Endothelial cell of umbilical vein (primary cell): ENCODE results near the gene DDR2. TPM values are rescaled to one million over a fixed set of nuclear protein-coding genes. Genes with fewer than 3 reads are reported as not detected.

Source experiments
- BruUV-seq: library from RNA; stranded (reverse); fragments of 400-500 nt; replicated peaks from 2 replicates; lab custom pipeline; 2021; lab: Mats Ljungman, UMichigan
- CTCF ChIA-PET: fragments of 300-600, 350-600 bp; sonication (Branson Sonifier 250); formaldehyde crosslinking; loops from one replicate; lab custom pipeline; 2021; ENCODE audit warnings: antibody characterized with exemption, inconsistent platforms; lab: Charles Lee
- POLR2A ChIA-PET: fragments of 300-600, 350-600 bp; sonication (Branson Sonifier 250); formaldehyde crosslinking; loops from one replicate; lab custom pipeline; 2021; ENCODE audit warnings: antibody characterized with exemption, inconsistent platforms; lab: Charles Lee
- DNase-seq: peaks from one replicate; pipeline ENCODE4 v3.0.0-alpha.2; 2011; ENCODE audit warnings: low read depth, low spot score
- FAIRE-seq: peaks from 2 replicates; lab custom pipeline; 2011; peaks lifted over from hg19 to GRCh38; lab: Jason Lieb, UNC
- H2AFZ ChIP-seq: 2 replicates; pipeline ENCODE4 v1.6.0; 2012; ENCODE audit warnings: low read depth, low read length, control low read depth, inconsistent platforms
- H3K27ac ChIP-seq: 2 replicates; pipeline ENCODE4 v1.5.1; 2011; ENCODE audit warnings: low read depth, mild to moderate bottlenecking, control low read depth, low read length, moderate library complexity; ENCODE audit not compliant: insufficient read depth
- H3K27me3 ChIP-seq, 2 experiments: 2 replicates each; pipeline versions ENCODE4 v1.6.0 to v1.6.1; 2011; ENCODE audit warnings: low read length in 2 of 2, mixed read lengths in 1 of 2; ENCODE audit not compliant: control insufficient read depth in 2 of 2, insufficient read depth in 2 of 2
- H3K36me3 ChIP-seq, 2 experiments: 2 replicates in 1 of 2; 3 replicates in 1 of 2; pipeline ENCODE4 v1.5.1; 2011; ENCODE audit warnings: low read length in 2 of 2, mild to moderate bottlenecking in 1 of 2, moderate library complexity in 1 of 2; ENCODE audit not compliant: control insufficient read depth in 2 of 2, insufficient read depth in 2 of 2; ENCODE audit errors: extremely low read depth in 1 of 2
- H3K4me1 ChIP-seq: 3 replicates; pipeline ENCODE4 v1.5.1; 2011; ENCODE audit warnings: mild to moderate bottlenecking, low read length; ENCODE audit not compliant: control insufficient read depth, insufficient read depth; ENCODE audit errors: extremely low read depth
- H3K4me2 ChIP-seq: 2 replicates; pipeline ENCODE4 v1.6.1; 2011; ENCODE audit warnings: low read length, control low read depth, mixed read lengths; ENCODE audit not compliant: insufficient read depth
- H3K4me3 ChIP-seq, 3 experiments: fragments of 200-600 bp in 1 of 3; sonication (generic), shearing (Covaris generic) in 1 of 3; replicated peaks in 1 of 3; 2 replicates each; pipeline ENCODE4 v1.5.1; 2011 to 2016; ENCODE audit warnings: control low read depth in 3 of 3, low read length in 3 of 3, mild to moderate bottlenecking in 2 of 3, inconsistent platforms in 1 of 3, low read depth in 1 of 3, moderate library complexity in 1 of 3; ENCODE audit not compliant: insufficient read depth in 1 of 3
- H3K79me2 ChIP-seq: 2 replicates; pipeline ENCODE4 v1.6.0; 2012; ENCODE audit warnings: low read length, inconsistent platforms; ENCODE audit not compliant: control insufficient read depth, insufficient read depth
- H3K9ac ChIP-seq: replicated peaks from 2 replicates; pipeline ENCODE3; 2011; ENCODE audit warnings: low read length, control low read depth; ENCODE audit not compliant: insufficient read depth; ENCODE audit errors: extremely low read depth
- H3K9me1 ChIP-seq: replicated peaks from 3 replicates; pipeline ENCODE4 v1.6.0; 2011; ENCODE audit warnings: mild to moderate bottlenecking, low read length; ENCODE audit not compliant: control insufficient read depth, insufficient read depth; ENCODE audit errors: extremely low read depth
- H3K9me3 ChIP-seq: replicated peaks from 2 replicates; pipeline ENCODE4 v1.5.1; 2012; ENCODE audit warnings: low read length, inconsistent platforms; ENCODE audit not compliant: control insufficient read depth, insufficient read depth
- H4K20me1 ChIP-seq: replicated peaks from 2 replicates; pipeline ENCODE3; 2011; ENCODE audit warnings: mild to moderate bottlenecking, low read length; ENCODE audit not compliant: control insufficient read depth, insufficient read depth; ENCODE audit errors: extremely low read depth
- EZH2 ChIP-seq: IDR thresholded peaks from 2 replicates; pipeline ENCODE4 v1.6.1; 2012; ENCODE audit warnings: borderline replicate concordance, low read depth, mild to moderate bottlenecking, moderate library complexity, low read length, inconsistent platforms; ENCODE audit not compliant: severe bottlenecking
- FOS ChIP-seq: IDR thresholded peaks from 2 replicates; pipeline ENCODE4 v1.6.1; 2011; ENCODE audit warnings: mild to moderate bottlenecking, low read length, moderate library complexity, borderline replicate concordance; ENCODE audit not compliant: insufficient read depth
- GATA2 ChIP-seq: IDR thresholded peaks from 2 replicates; pipeline ENCODE4 v1.7.0; 2011; ENCODE audit warnings: low read depth, mild to moderate bottlenecking, moderate library complexity, mixed read lengths, low read length; ENCODE audit not compliant: insufficient read length, insufficient read depth
- JUN ChIP-seq: IDR thresholded peaks from 2 replicates; pipeline ENCODE4 v1.6.1; 2011; ENCODE audit warnings: borderline replicate concordance, low read depth; ENCODE audit not compliant: insufficient read length, insufficient read depth
- MAX ChIP-seq: IDR thresholded peaks from 2 replicates; pipeline ENCODE4 v1.6.1; 2011; ENCODE audit not compliant: insufficient read depth, insufficient read length
- MYC ChIP-seq: IDR thresholded peaks from one replicate; pipeline ENCODE4 v1.6.1; 2011; ENCODE audit warnings: mild to moderate bottlenecking, low read depth, low read length
- POLR2A ChIP-seq: IDR thresholded peaks from 2 replicates; pipeline ENCODE4 v1.6.1; 2012; ENCODE audit warnings: low read depth, mild to moderate bottlenecking, control low read depth, low read length
- POLR2AphosphoS5 ChIP-seq: IDR thresholded peaks from 2 replicates; pipeline ENCODE4 v1.6.1; 2012; ENCODE audit warnings: low read depth, mild to moderate bottlenecking, control low read depth, low read length, moderate library complexity; ENCODE audit not compliant: insufficient read depth
- dilution Hi-C: fragments of 300-500 bp; cut with MboI; formaldehyde crosslinking; loops from one replicate; pipeline ENCODE4 v1.15.0; 2019; ENCODE audit warnings: low sequenced_read_pairs; ENCODE audit not compliant: extremely low pct_ligation_motif_present
- intact Hi-C: fragments of 100-400 bp; cut with micrococcal nuclease; formaldehyde crosslinking; loops from one replicate; pipeline ENCODE4 v1.10.0; 2022
- polyA plus RNA-seq, 4 experiments: library from polyadenylated mRNA; depleted of rRNA in 3 of 4; stranded (reverse) in 3 of 4; unstranded in 1 of 4; fragments of >200 nt; gene quantifications; 2 replicates each; pipeline versions ENCODE4 v1.2.1 to v1.2.3, GENCODE V29; 2011 to 2012; ENCODE audit warnings: missing spikeins in 1 of 4
- total RNA-seq: library from RNA; stranded (reverse); gene quantifications from 2 replicates; pipeline ENCODE4 v1.2.3, GENCODE V29; 2021
- TF ChIP-seq, protein P1 (sequence below), 2 donors: IDR thresholded peaks; 1 replicate in 1 of 2; 2 replicates in 1 of 2; pipeline ENCODE4 v1.5.1; 2011; ENCODE audit warnings: low read length in 2 of 2, mild to moderate bottlenecking in 2 of 2, moderate library complexity in 2 of 2, control low read depth in 1 of 2, inconsistent platforms in 1 of 2, low read depth in 1 of 2; ENCODE audit not compliant: insufficient read depth in 1 of 2; ENCODE audit errors: extremely low read depth in 1 of 2

The DDR2 gene
- total and polyA plus RNA-seq, 2 donors (not counting 3 experiments of a cell fraction or from before 2014, with no cell fraction given), result 27.8 to 30.8 TPM

GRCh38 chr1:162712317-162713029 is 80.2 kb downstream of the DDR2 start:
- intact Hi-C loops (no loop called here), dilution Hi-C loops (no loop called here)
- Histone ChIP-seq H3K27me3 (no peaks in the 10 kb centered on the region), H3K9me1 (no peaks in the 10 kb centered on the region), H4K20me1 (no peaks in the 10 kb centered on the region), H3K79me2 (no peaks in the 10 kb centered on the region), H2AFZ (no peak overlapping the region), H3K36me3 (no peaks in the 10 kb centered on the region), H3K4me1 (peaks cover 27% of the 10 kb centered on the region), H3K4me2 (no peak overlapping the region), H3K9ac (no peak overlapping the region), H3K27ac (no peak overlapping the region), H3K9me3 (no peaks in the 10 kb centered on the region), H3K4me3 (no peak overlapping the region)
- TF ChIP-seq MAX, result no peak
- TF ChIP-seq MYC, result no peak
- TF ChIP-seq POLR2A, result no peak
- no peak for TF ChIP-seq POLR2AphosphoS5
- no peak for TF ChIP-seq JUN
- no peak for TF ChIP-seq EZH2
- TF ChIP-seq, protein P1, sequence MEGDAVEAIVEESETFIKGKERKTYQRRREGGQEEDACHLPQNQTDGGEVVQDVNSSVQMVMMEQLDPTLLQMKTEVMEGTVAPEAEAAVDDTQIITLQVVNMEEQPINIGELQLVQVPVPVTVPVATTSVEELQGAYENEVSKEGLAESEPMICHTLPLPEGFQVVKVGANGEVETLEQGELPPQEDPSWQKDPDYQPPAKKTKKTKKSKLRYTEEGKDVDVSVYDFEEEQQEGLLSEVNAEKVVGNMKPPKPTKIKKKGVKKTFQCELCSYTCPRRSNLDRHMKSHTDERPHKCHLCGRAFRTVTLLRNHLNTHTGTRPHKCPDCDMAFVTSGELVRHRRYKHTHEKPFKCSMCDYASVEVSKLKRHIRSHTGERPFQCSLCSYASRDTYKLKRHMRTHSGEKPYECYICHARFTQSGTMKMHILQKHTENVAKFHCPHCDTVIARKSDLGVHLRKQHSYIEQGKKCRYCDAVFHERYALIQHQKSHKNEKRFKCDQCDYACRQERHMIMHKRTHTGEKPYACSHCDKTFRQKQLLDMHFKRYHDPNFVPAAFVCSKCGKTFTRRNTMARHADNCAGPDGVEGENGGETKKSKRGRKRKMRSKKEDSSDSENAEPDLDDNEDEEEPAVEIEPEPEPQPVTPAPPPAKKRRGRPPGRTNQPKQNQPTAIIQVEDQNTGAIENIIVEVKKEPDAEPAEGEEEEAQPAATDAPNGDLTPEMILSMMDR (IDR thresholded peaks at IDR 0.05; ENCODE audit: extremely low read depth in 1 of 2, insufficient read depth in 1 of 2, low read depth in 1 of 2, low read length in 2 of 2), result no peak
- TF ChIP-seq GATA2, result no peak
- TF ChIP-seq FOS, result no peak
- ChIA-PET CTCF (interaction anchor here (1.1 kb wide), 1 partner anchor 18 kb away, joined by 3 read pairs; no protein-coding TSS in a partner anchor), POLR2A (no interaction called here)
- BruUV-seq, result no TSS peak
- DNase-seq, result no peak
- no peak for FAIRE-seq
